ENCODE measurements around the gene GNA12.

DNA sequence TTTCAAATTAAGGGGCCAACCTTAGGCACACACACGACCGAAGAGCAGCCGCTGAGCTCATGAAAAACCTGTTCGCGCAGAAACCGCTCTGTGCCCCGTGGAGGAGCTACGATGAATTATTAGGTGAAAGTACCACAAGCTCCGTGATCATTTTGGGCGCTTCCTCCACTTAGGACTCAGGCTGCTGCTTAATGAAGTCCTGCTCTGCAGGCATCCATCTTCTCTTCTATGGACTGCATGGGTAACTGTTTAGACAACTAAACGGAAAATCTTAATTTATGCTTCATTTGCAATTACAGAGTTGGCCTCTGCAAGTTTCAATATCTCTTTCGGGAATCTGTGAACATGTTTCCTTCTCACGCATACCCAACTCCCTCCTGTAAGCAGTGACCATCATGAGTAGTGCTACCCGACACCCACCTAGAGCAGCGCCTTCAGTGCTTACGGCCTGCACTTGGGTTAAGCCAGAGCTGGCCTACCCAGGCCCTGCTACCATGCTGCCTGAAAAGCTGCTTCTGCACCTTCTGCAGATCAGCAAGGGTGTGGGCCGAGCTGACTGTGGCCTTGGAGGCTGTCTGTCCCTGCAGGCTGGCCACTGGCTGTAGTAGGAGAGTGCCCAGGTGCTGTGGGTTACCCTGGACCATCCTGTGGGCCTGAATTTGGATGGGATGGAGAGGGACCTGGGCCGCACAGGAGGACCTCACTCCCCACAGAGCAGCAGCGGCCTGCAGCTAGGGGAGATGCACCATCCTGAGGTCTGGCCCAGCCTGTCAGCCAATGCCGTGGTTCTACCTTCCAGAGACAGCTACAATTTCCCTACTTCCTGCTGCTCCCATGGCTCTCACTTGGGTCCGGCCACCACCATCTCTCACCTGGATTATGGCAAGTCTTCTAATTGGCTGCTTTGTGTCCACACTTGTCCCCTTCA lies 36.0 kb downstream of the GNA12 start:
- TF ChIP-seq, protein P1, sequence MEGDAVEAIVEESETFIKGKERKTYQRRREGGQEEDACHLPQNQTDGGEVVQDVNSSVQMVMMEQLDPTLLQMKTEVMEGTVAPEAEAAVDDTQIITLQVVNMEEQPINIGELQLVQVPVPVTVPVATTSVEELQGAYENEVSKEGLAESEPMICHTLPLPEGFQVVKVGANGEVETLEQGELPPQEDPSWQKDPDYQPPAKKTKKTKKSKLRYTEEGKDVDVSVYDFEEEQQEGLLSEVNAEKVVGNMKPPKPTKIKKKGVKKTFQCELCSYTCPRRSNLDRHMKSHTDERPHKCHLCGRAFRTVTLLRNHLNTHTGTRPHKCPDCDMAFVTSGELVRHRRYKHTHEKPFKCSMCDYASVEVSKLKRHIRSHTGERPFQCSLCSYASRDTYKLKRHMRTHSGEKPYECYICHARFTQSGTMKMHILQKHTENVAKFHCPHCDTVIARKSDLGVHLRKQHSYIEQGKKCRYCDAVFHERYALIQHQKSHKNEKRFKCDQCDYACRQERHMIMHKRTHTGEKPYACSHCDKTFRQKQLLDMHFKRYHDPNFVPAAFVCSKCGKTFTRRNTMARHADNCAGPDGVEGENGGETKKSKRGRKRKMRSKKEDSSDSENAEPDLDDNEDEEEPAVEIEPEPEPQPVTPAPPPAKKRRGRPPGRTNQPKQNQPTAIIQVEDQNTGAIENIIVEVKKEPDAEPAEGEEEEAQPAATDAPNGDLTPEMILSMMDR (IDR thresholded peaks at IDR 0.05; ENCODE audit: poor library complexity), result no peak
- TF ChIP-seq EZH2phosphoT487 (IDR thresholded peaks at IDR 0.05; ENCODE audit: low read depth, severe bottlenecking, unreplicated experiment), result no peak

Data from hepatocyte (in vitro differentiated cells).